ENCODE results near the gene IL19.

IL19 gene

DNA sequence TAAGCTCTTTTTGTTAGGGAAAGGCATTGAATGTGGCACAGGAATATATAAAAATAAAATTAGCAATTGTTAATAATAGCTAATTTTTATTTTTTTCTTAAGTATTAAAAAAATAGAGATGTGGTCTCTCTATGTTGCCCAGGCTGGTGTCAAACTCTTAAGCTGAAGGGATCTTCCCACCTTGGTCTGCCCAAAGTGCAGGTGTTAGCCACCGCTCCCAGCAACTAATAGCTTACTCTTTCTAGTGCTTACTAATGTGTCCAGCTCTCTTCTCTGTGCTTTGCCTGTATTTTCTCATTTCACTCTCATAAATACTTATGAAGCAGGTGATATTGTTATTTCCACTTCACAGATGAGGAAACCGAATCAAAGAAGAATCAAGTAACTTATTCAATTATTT is 113.3 kb downstream of the IL19 start:
- DNase-seq (ENCODE audit: low spot score): no peak
- TF ChIP-seq CTCF (IDR thresholded peaks at IDR 0.05; ENCODE audit: borderline replicate concordance, control extremely low read depth, extremely low read depth, insufficient read depth, missing control alignments): no peak
- in situ Hi-C loops (cut with MboI; ENCODE audit: low sequenced_read_pairs, unreplicated experiment): no loop called here

GRCh38 chr1:206885341-206886060 is 114.9 kb downstream of the IL19 start:
- in situ Hi-C loops (cut with MboI; ENCODE audit: low sequenced_read_pairs, unreplicated experiment): no loop called here
- no peak for TF ChIP-seq CTCF (IDR thresholded peaks at IDR 0.05; ENCODE audit: borderline replicate concordance, control extremely low read depth, extremely low read depth, insufficient read depth, missing control alignments)
- DNase-seq (ENCODE audit: low spot score): no peak

- no peak for TF ChIP-seq CTCF (IDR thresholded peaks at IDR 0.05; ENCODE audit: borderline replicate concordance, control extremely low read depth, extremely low read depth, insufficient read depth, missing control alignments)
- DNase-seq (ENCODE audit: low spot score): no peak
- in situ Hi-C loops (cut with MboI; ENCODE audit: low sequenced_read_pairs, unreplicated experiment): no loop called here
Measured at GRCh38 chr1:206886831-206887230, 116.3 kb downstream of the IL19 start.

- no peak for DNase-seq (ENCODE audit: low spot score)
- in situ Hi-C loops (cut with MboI; ENCODE audit: low sequenced_read_pairs, unreplicated experiment): no loop called here
- TF ChIP-seq CTCF (IDR thresholded peaks at IDR 0.05; ENCODE audit: borderline replicate concordance, control extremely low read depth, extremely low read depth, insufficient read depth, missing control alignments): no peak
Measured at GRCh38 chr1:206887701-206888100, 117.1 kb downstream of the IL19 start.

DNA sequence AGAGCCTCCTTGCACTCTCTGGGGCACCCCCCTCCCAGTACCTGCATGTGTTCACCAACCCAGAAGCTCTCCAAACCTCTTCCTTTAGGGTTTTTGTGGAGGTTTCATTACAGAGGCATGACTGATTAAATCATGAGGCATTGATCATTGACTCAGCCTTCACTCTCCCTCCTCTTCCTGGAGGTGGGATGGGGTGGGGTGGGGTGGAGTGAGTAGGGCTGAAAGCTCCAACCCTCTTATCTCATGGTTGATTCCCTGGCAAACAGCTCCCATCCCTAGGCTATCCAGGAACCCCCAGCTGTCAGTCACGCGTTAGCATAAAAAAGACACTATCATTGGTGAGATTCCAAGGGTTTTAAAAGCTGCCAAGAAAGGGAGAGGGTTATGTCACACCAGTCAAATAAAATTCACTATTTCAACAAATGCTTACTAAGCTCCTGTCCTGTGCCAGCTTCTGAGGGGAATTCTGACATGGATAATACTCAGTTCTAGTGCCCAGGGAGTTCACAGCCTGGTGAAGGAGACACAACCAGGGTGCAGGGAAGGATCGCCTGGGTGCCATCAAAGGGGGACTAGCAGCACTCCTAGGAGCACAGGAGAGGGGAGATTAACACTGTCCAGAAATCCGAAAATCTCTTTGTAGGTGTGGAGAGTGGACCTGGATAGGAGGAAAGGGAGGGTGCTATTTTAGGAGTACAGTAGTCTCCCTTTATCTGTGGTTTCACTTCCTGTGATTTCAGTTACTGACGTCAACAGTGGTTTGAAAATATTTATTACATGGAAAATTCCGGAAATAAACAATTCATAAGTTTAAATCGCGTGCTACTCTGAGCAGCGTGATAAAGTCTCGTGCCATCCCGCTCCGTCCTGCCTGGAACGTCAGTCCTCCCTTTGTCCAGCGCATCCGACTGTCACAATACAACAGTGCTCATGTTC is 119.8 kb downstream of the IL19 start:
- no peak for DNase-seq (ENCODE audit: low spot score)
- TF ChIP-seq CTCF (IDR thresholded peaks at IDR 0.05; ENCODE audit: borderline replicate concordance, control extremely low read depth, extremely low read depth, insufficient read depth, missing control alignments): no peak
- in situ Hi-C loops (cut with MboI; ENCODE audit: low sequenced_read_pairs, unreplicated experiment): no loop called here

- DNase-seq (ENCODE audit: low spot score): no peak
- in situ Hi-C loops (cut with MboI; ENCODE audit: low sequenced_read_pairs, unreplicated experiment): no loop called here
Measured at GRCh38 chr1:206891412-206891811, 120.8 kb downstream of the IL19 start.

More at GRCh38 chr1:206891412-206891811, 120.8 kb downstream of the IL19 start:
- TF ChIP-seq CTCF (IDR thresholded peaks at IDR 0.05; ENCODE audit: borderline replicate concordance, control extremely low read depth, extremely low read depth, insufficient read depth, missing control alignments): no peak
